ENCODE results near the gene PSMG3.

DNA sequence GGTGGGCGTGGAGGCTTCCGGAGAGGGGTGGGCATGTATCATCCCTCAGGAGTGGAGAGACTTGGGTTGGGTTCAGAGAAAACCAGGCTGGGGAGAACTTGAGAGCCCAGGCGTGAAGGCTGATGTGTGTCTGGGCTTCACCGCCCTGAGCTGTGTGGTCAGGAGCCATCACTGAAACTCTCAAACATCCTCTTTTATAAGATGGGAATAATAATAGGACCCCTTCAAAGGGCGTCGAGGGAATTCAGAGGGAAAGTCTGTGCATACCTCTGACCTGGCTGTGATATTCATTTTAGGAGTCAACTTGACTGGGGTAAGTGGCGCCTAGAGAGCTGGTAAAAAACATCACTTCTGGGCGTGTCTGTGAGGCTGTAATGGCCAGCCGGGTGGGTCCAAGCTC is 21.1 kb upstream of the PSMG3 start:
- no peak for TF ChIP-seq SUZ12 (IDR thresholded peaks at IDR 0.05)
- no peak for TF ChIP-seq SP1 (IDR thresholded peaks at IDR 0.05)
- no peak for TF ChIP-seq L3MBTL2 (conservative IDR thresholded peaks at IDR 0.05)
- no peak for TF ChIP-seq ARNT (IDR thresholded peaks at IDR 0.05)
- no peak for TF ChIP-seq LEF1 (IDR thresholded peaks at IDR 0.05; ENCODE audit: borderline replicate concordance)
- no peak for TF ChIP-seq FOXM1 (IDR thresholded peaks at IDR 0.05; ENCODE audit: borderline replicate concordance)
- no peak for TF ChIP-seq TARDBP (IDR thresholded peaks at IDR 0.05)
- TF ChIP-seq ZNF384 (IDR thresholded peaks at IDR 0.05) = no peak
- TF ChIP-seq FOXK2 (IDR thresholded peaks at IDR 0.05) = no peak
- TF ChIP-seq FOXA1 (IDR thresholded peaks at IDR 0.05) = no peak
- no peak for TF ChIP-seq ELF4 (IDR thresholded peaks at IDR 0.05)

Data from HEK293T (cell line).